HepG2 (cell line): Measurements from ENCODE around the gene SMIM14. TPM values are rescaled to one million over a fixed set of nuclear protein-coding genes. Genes with fewer than 3 reads are reported as not detected.

Source experiments
- ARID3A ChIP-seq: IDR thresholded peaks from 2 replicates; pipeline ENCODE4 v1.6.1; 2012; ENCODE audit warnings: low read depth, low read length, improper control_type of control experiment
- ATF4 ChIP-seq, 2 experiments: fragments of 450-650 bp in 1 of 2; sonication (generic) in 1 of 2; formaldehyde crosslinking; IDR thresholded peaks; 2 replicates each; pipeline versions ENCODE4 v1.5.0 to v1.8.0; 2020 to 2022; ENCODE audit warnings: mild to moderate bottlenecking in 1 of 2, missing genetic modification reagents in 1 of 2
- GLI4 ChIP-seq: sonication (generic); formaldehyde crosslinking; IDR thresholded peaks from 2 replicates; pipeline ENCODE4 v1.5.1; 2020; ENCODE audit warnings: missing genetic modification reagents, mild to moderate bottlenecking, moderate library complexity, borderline replicate concordance
- HNRNPL ChIP-seq: fragments of 200-400 bp; formaldehyde crosslinking; IDR thresholded peaks from 2 replicates; pipeline ENCODE4 v1.6.1; 2017; ENCODE audit warnings: mild to moderate bottlenecking, low read depth, low read length
- HNRNPLL ChIP-seq: fragments of 200-400 bp; formaldehyde crosslinking; IDR thresholded peaks from 2 replicates; pipeline ENCODE4 v1.6.1; 2017; ENCODE audit warnings: mild to moderate bottlenecking, low read depth, low read length; ENCODE audit not compliant: poor library complexity, severe bottlenecking
- ISX ChIP-seq: sonication (generic); formaldehyde crosslinking; conservative IDR thresholded peaks from 2 replicates; pipeline ENCODE4 v1.5.0; 2020; ENCODE audit warnings: missing genetic modification reagents
- KLF12 ChIP-seq: sonication (generic); formaldehyde crosslinking; IDR thresholded peaks from 2 replicates; pipeline ENCODE4 v1.4.0; 2020; ENCODE audit warnings: missing genetic modification reagents, borderline replicate concordance
- NPAS2 ChIP-seq: sonication (generic); formaldehyde crosslinking; IDR thresholded peaks from 2 replicates; pipeline ENCODE4 v1.8.0; 2022; ENCODE audit warnings: mild to moderate bottlenecking, missing genetic modification reagents, borderline replicate concordance
- RERE ChIP-seq: IDR thresholded peaks from 2 replicates; pipeline ENCODE4 v1.6.1; 2016; ENCODE audit warnings: low read depth, missing genetic modification reagents, missing compliant biosample characterization
- SALL1 ChIP-seq: sonication (generic); formaldehyde crosslinking; IDR thresholded peaks from 2 replicates; pipeline ENCODE4 v1.8.0; 2022; ENCODE audit warnings: mild to moderate bottlenecking, missing genetic modification reagents
- SMAD1 ChIP-seq: sonication (generic); formaldehyde crosslinking; IDR thresholded peaks from 2 replicates; pipeline ENCODE4 v1.4.0; 2020; ENCODE audit warnings: missing genetic modification reagents, low read depth, mild to moderate bottlenecking, borderline replicate concordance
- SP2 ChIP-seq: sonication (generic); formaldehyde crosslinking; IDR thresholded peaks from 2 replicates; pipeline ENCODE4 v1.5.1; 2020; ENCODE audit warnings: mild to moderate bottlenecking, missing genetic modification reagents
- TEF ChIP-seq: sonication (generic); formaldehyde crosslinking; IDR thresholded peaks from 2 replicates; pipeline ENCODE4 v1.5.0; 2020; ENCODE audit warnings: missing genetic modification reagents
- ZBTB1 ChIP-seq: sonication (generic); formaldehyde crosslinking; IDR thresholded peaks from 2 replicates; pipeline ENCODE4 v1.4.0; 2020; ENCODE audit warnings: missing genetic modification reagents, borderline replicate concordance
- ZNF441 ChIP-seq: sonication (generic); formaldehyde crosslinking; IDR thresholded peaks from 2 replicates; pipeline ENCODE4 v1.7.0; 2021; ENCODE audit warnings: missing genetic modification reagents, borderline replicate concordance
- ZNF564 ChIP-seq: sonication (generic); formaldehyde crosslinking; IDR thresholded peaks from 2 replicates; pipeline ENCODE4 v1.8.1; 2023; ENCODE audit warnings: mild to moderate bottlenecking, missing genetic modification reagents
- ZNF577 ChIP-seq: sonication (generic); formaldehyde crosslinking; IDR thresholded peaks from 2 replicates; pipeline ENCODE4 v1.4.0; 2020; ENCODE audit warnings: mild to moderate bottlenecking, low read depth, missing genetic modification reagents, borderline replicate concordance
- ZNF749 ChIP-seq: sonication (generic); formaldehyde crosslinking; IDR thresholded peaks from 2 replicates; pipeline ENCODE4 v1.8.0; 2022; ENCODE audit warnings: mild to moderate bottlenecking, missing genetic modification reagents, moderate library complexity, borderline replicate concordance
- ZNF841 ChIP-seq: sonication (generic); formaldehyde crosslinking; IDR thresholded peaks from 2 replicates; pipeline ENCODE4 v1.8.1; 2023; ENCODE audit warnings: missing genetic modification reagents, borderline replicate concordance
- polyA plus RNA-seq, 8 experiments: library from polyadenylated mRNA; depleted of rRNA in 3 of 8; stranded (reverse) in 7 of 8; unstranded in 1 of 8; fragments of >200 nt; fragmentation: Illumina TruSeq in 4 of 8; extraction: Trizol in 4 of 8; gene quantifications; 2 replicates each; pipeline versions ENCODE4 v1.2.1 to v1.2.3, GENCODE V29; 2011 to 2016; ENCODE audit warnings: low read depth in 4 of 8, missing spikeins in 1 of 8, mixed read lengths in 1 of 8; ENCODE audit not compliant: insufficient read depth in 1 of 8
- total RNA-seq, 5 experiments: library from RNA; depleted of rRNA; stranded (reverse); fragments of >200 nt; fragmentation: Illumina TruSeq; extraction: Trizol; gene quantifications; 2 replicates each; pipeline ENCODE4 v1.2.3, GENCODE V29; 2016; ENCODE audit warnings: low read depth in 1 of 5

Gene SMIM14
- total and polyA plus RNA-seq, 2 of the 13 experiments (the other 11 are each of a cell fraction or from before 2014, with no cell fraction given), result 16.3 to 28.1 TPM

GRCh38 chr4:39637586-39638353 is 895 bp downstream of the SMIM14 start (continued):
- TF ChIP-seq ZNF441 (CRISPR knock-in tag) (0 out of 2 replicates have a peak, but pooled peaks have one; percentile 22), RERE (CRISPR knock-in tag) (no peak), TEF (CRISPR knock-in tag) (no peak), KLF12 (CRISPR knock-in tag) (no peak), ZBTB1 (CRISPR knock-in tag) (no peak), ISX (CRISPR knock-in tag) (no peak), SP2 (CRISPR knock-in tag) (no peak), HNRNPL (no peak), HNRNPLL (peak; percentile 67), ZNF564 (CRISPR knock-in tag) (no peak), ATF4 (CRISPR knock-in tag; IDR thresholded peaks at IDR 0.05) (no peak), NPAS2 (CRISPR knock-in tag) (no peak), ZNF841 (CRISPR knock-in tag) (no peak), ARID3A (no peak), ZNF749 (CRISPR knock-in tag) (no peak), GLI4 (no peak), SMAD1 (no peak), ZNF577 (no peak), SALL1 (CRISPR knock-in tag) (peak; percentile 52)
